ENCODE measurements around the gene SYTL2. TPM values are rescaled to one million over a fixed set of nuclear protein-coding genes. Genes with fewer than 3 reads are reported as not detected.

The SYTL2 gene
- polyA plus RNA-seq, 1 experiment, result 43.5 TPM

GRCh38 chr11:85749884-85750283 lies 61.1 kb downstream of the SYTL2 start:
- DNase-seq (ENCODE audit: low read depth), result no peak
- Histone ChIP-seq H3K36me3 (ENCODE audit: control insufficient read depth, insufficient read depth, low read length) (no peaks in the 10 kb centered on the region), H3K27me3 (ENCODE audit: control insufficient read depth, insufficient read depth, low read length) (no peaks in the 10 kb centered on the region), H3K4me3 (ENCODE audit: low read depth, low read length) (no peak overlapping the region)
- CTCF ChIA-PET, result no interaction called here
- no peak for TF ChIP-seq CTCF (IDR thresholded peaks at IDR 0.05; ENCODE audit: insufficient read depth, low read depth, low read length)
- POLR2A ChIA-PET, result interaction anchor here (0.7 kb wide), 1 partner anchor 23 kb away, joined by 3 read pairs; no protein-coding TSS in a partner anchor

- no peak for DNase-seq (ENCODE audit: low read depth)
- H3K27me3 ChIP-seq (ENCODE audit: control insufficient read depth, insufficient read depth, low read length), result no peaks in the 10 kb centered on the region
- no peaks in the 10 kb centered on the region for H3K36me3 ChIP-seq (ENCODE audit: control insufficient read depth, insufficient read depth, low read length)
- ChIA-PET POLR2A (no interaction called here), CTCF (no interaction called here)
- no peak for TF ChIP-seq CTCF (IDR thresholded peaks at IDR 0.05; ENCODE audit: insufficient read depth, low read depth, low read length)
- H3K4me3 ChIP-seq (ENCODE audit: low read depth, low read length), result no peak overlapping the region
Measured at GRCh38 chr11:85749287-85749834, 61.6 kb downstream of the SYTL2 start.

GRCh38 chr11:85748455-85748891 lies 62.5 kb downstream of the SYTL2 start:
- Histone ChIP-seq H3K36me3 (ENCODE audit: control insufficient read depth, insufficient read depth, low read length) (no peaks in the 10 kb centered on the region), H3K4me3 (ENCODE audit: low read depth, low read length) (no peak overlapping the region), H3K27me3 (ENCODE audit: control insufficient read depth, insufficient read depth, low read length) (no peaks in the 10 kb centered on the region)
- CTCF ChIA-PET, result interaction anchor here (1.3 kb wide), 1 partner anchor 10 kb away, joined by 3 read pairs; no protein-coding TSS in a partner anchor
- POLR2A ChIA-PET, result no interaction called here
- no peak for DNase-seq (ENCODE audit: low read depth)
- no peak for TF ChIP-seq CTCF (IDR thresholded peaks at IDR 0.05; ENCODE audit: insufficient read depth, low read depth, low read length)

GRCh38 chr11:85746670-85747069 lies 64.3 kb downstream of the SYTL2 start:
- Histone ChIP-seq H3K27me3 (ENCODE audit: control insufficient read depth, insufficient read depth, low read length) (no peaks in the 10 kb centered on the region), H3K4me3 (ENCODE audit: low read depth, low read length) (no peak overlapping the region), H3K36me3 (ENCODE audit: control insufficient read depth, insufficient read depth, low read length) (no peaks in the 10 kb centered on the region)
- ChIA-PET POLR2A (interaction anchor here (0.6 kb wide), 1 partner anchor 32 kb away, joined by 3 read pairs; no protein-coding TSS in a partner anchor), CTCF (interaction anchor here (0.9 to 1.5 kb wide), 2 partner anchors 20 to 79 kb away, joined by 5 to 6 read pairs; no protein-coding TSS in a partner anchor)
- DNase-seq (ENCODE audit: low read depth), result no peak
- TF ChIP-seq CTCF (IDR thresholded peaks at IDR 0.05; ENCODE audit: insufficient read depth, low read depth, low read length), result no peak

- no peak for TF ChIP-seq CTCF (IDR thresholded peaks at IDR 0.05; ENCODE audit: insufficient read depth, low read depth, low read length)
Measured at GRCh38 chr11:85745626-85746025, 65.3 kb downstream of the SYTL2 start.

More at GRCh38 chr11:85745626-85746025, 65.3 kb downstream of the SYTL2 start:
- ChIA-PET CTCF (interaction anchor here (1.1 to 1.5 kb wide), 2 partner anchors 19 to 81 kb away, joined by 3 to 5 read pairs; no protein-coding TSS in a partner anchor), POLR2A (no interaction called here)
- no peak overlapping the region for H3K4me3 ChIP-seq (ENCODE audit: low read depth, low read length)
- no peak for DNase-seq (ENCODE audit: low read depth)
- H3K36me3 ChIP-seq (ENCODE audit: control insufficient read depth, insufficient read depth, low read length), result no peaks in the 10 kb centered on the region
- no peaks in the 10 kb centered on the region for H3K27me3 ChIP-seq (ENCODE audit: control insufficient read depth, insufficient read depth, low read length)
